HepG2 (cell line): ENCODE data around the gene SCGB1D4. TPM values are rescaled to one million over a fixed set of nuclear protein-coding genes. Genes with fewer than 3 reads are reported as not detected.

Source experiments
- GATAD2A ChIP-seq: IDR thresholded peaks from 2 replicates; pipeline ENCODE4 v1.6.1; 2016
- ISL2 ChIP-seq: sonication (generic); formaldehyde crosslinking; IDR thresholded peaks from 2 replicates; pipeline ENCODE4 v1.5.0; 2020; ENCODE audit warnings: missing genetic modification reagents
- KDM3A ChIP-seq: IDR thresholded peaks from 2 replicates; pipeline ENCODE4 v1.6.1; 2018; ENCODE audit warnings: low read depth, missing compliant biosample characterization
- PHF8 ChIP-seq: sonication (generic); formaldehyde crosslinking; IDR thresholded peaks from 2 replicates; pipeline ENCODE4 v1.5.0; 2020; ENCODE audit warnings: missing genetic modification reagents
- SRY ChIP-seq: sonication (generic); formaldehyde crosslinking; IDR thresholded peaks from 2 replicates; pipeline ENCODE4 v1.8.0; 2022; ENCODE audit warnings: mild to moderate bottlenecking, missing genetic modification reagents
- TCF7 ChIP-seq: sonication (generic); IDR thresholded peaks from 2 replicates; pipeline ENCODE4 v1.6.1; 2016; ENCODE audit warnings: antibody characterized with exemption, low read depth
- ZEB1 ChIP-seq: IDR thresholded peaks from 2 replicates; pipeline ENCODE4 v1.6.1; 2012; ENCODE audit warnings: mild to moderate bottlenecking, low read depth, inconsistent platforms; ENCODE audit not compliant: insufficient replicate concordance
- ZNF331 ChIP-seq: sonication (generic); formaldehyde crosslinking; IDR thresholded peaks from 2 replicates; pipeline ENCODE4 v1.4.0; 2020; ENCODE audit warnings: missing genetic modification reagents
- ZNF350 ChIP-seq: sonication (generic); formaldehyde crosslinking; IDR thresholded peaks from 2 replicates; pipeline ENCODE4 v1.4.0; 2020; ENCODE audit warnings: mild to moderate bottlenecking, low read depth, missing genetic modification reagents, borderline replicate concordance
- ZNF432 ChIP-seq: sonication (generic); formaldehyde crosslinking; IDR thresholded peaks from 2 replicates; pipeline ENCODE4 v1.5.0; 2020; ENCODE audit warnings: missing genetic modification reagents, mild to moderate bottlenecking, borderline replicate concordance
- ZNF44 ChIP-seq: sonication (generic); formaldehyde crosslinking; IDR thresholded peaks from 2 replicates; pipeline ENCODE4 v1.5.1; 2020; ENCODE audit warnings: mild to moderate bottlenecking, missing genetic modification reagents
- ZNF619 ChIP-seq: sonication (generic); formaldehyde crosslinking; IDR thresholded peaks from 2 replicates; pipeline ENCODE4 v1.4.0; 2020; ENCODE audit warnings: mild to moderate bottlenecking, missing genetic modification reagents
- ZNF747 ChIP-seq: sonication (generic); formaldehyde crosslinking; IDR thresholded peaks from 2 replicates; pipeline ENCODE4 v1.8.1; 2023; ENCODE audit warnings: missing genetic modification reagents, mild to moderate bottlenecking, borderline replicate concordance
- ZNF781 ChIP-seq: sonication (generic); formaldehyde crosslinking; IDR thresholded peaks from 2 replicates; pipeline ENCODE4 v1.5.1; 2020; ENCODE audit warnings: borderline replicate concordance, mild to moderate bottlenecking, missing genetic modification reagents; ENCODE audit errors: not compliant biosample characterization
- ZNF790 ChIP-seq: sonication (generic); formaldehyde crosslinking; IDR thresholded peaks from 2 replicates; pipeline ENCODE4 v1.8.0; 2022; ENCODE audit warnings: missing genetic modification reagents, mild to moderate bottlenecking, borderline replicate concordance
- ZSCAN9 ChIP-seq: IDR thresholded peaks from 2 replicates; pipeline ENCODE4 v1.6.1; 2016; ENCODE audit warnings: borderline replicate concordance
- polyA plus RNA-seq, 8 experiments: library from polyadenylated mRNA; depleted of rRNA in 3 of 8; stranded (reverse) in 7 of 8; unstranded in 1 of 8; fragments of >200 nt; fragmentation: Illumina TruSeq in 4 of 8; extraction: Trizol in 4 of 8; gene quantifications; 2 replicates each; pipeline versions ENCODE4 v1.2.1 to v1.2.3, GENCODE V29; 2011 to 2016; ENCODE audit warnings: low read depth in 4 of 8, missing spikeins in 1 of 8, mixed read lengths in 1 of 8; ENCODE audit not compliant: insufficient read depth in 1 of 8
- total RNA-seq, 5 experiments: library from RNA; depleted of rRNA; stranded (reverse); fragments of >200 nt; fragmentation: Illumina TruSeq; extraction: Trizol; gene quantifications; 2 replicates each; pipeline ENCODE4 v1.2.3, GENCODE V29; 2016; ENCODE audit warnings: low read depth in 1 of 5
- TF ChIP-seq, protein P1 (sequence below): sonication (generic); formaldehyde crosslinking; IDR thresholded peaks from 2 replicates; pipeline ENCODE4 v1.4.0; 2020; ENCODE audit warnings: missing genetic modification reagents, borderline replicate concordance
- TF ChIP-seq, protein P2 (sequence below): sonication (generic); formaldehyde crosslinking; IDR thresholded peaks from 2 replicates; pipeline ENCODE4 v1.4.0; 2020; ENCODE audit warnings: missing genetic modification reagents, borderline replicate concordance
- TF ChIP-seq, protein P3 (sequence below): sonication (generic); formaldehyde crosslinking; IDR thresholded peaks from 2 replicates; pipeline ENCODE4 v1.9.0; 2021; ENCODE audit warnings: missing genetic modification reagents, borderline replicate concordance
- TF ChIP-seq, protein P4 (sequence below): sonication (generic); formaldehyde crosslinking; IDR thresholded peaks from 2 replicates; pipeline ENCODE4 v1.4.0; 2020; ENCODE audit warnings: missing genetic modification reagents

Gene SCGB1D4
- total and polyA plus RNA-seq, 2 of the 13 experiments (the other 11 are each of a cell fraction or from before 2014, with no cell fraction given): not detected

DNA sequence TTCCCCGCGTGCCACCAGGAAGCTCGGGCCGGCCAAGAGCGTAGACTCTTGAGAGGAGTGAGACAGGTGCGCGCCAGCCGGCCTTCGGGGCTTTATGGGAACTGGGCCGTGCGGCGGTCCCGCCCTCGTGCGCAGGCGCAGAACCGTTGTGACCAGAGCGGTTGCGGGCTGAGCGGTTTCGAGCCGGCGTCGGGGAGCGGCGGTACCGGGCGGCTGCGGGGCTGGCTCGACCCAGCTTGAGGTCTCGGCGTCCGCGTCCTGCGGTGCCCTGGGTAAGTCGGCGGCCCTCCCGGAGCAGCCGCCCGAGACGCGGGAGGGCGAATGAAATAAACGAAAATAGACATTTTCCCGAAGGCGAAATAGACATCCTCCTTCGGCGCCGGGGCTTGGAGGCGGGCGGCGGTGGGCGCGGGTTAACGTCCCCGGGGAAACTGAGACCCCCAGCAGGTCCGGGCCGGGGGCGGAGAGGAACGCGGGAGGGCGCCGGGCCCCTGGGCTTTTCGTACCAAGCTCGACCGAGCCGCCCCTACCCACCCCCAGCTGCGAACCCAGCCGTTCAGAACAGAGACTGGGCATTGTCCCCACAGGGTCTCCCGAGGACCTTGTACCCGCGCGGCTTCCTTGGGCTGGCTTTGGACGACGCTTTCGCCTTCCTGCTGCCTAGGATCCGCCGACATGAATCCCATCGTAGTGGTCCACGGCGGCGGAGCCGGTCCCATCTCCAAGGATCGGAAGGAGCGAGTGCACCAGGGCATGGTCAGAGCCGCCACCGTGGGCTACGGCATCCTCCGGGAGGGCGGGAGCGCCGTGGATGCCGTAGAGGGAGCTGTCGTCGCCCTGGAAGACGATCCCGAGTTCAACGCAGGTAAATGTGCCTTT is 38.7 kb upstream of the SCGB1D4 start, which contains the start of gene ASRGL1 (continued):
- TF ChIP-seq, protein P1, sequence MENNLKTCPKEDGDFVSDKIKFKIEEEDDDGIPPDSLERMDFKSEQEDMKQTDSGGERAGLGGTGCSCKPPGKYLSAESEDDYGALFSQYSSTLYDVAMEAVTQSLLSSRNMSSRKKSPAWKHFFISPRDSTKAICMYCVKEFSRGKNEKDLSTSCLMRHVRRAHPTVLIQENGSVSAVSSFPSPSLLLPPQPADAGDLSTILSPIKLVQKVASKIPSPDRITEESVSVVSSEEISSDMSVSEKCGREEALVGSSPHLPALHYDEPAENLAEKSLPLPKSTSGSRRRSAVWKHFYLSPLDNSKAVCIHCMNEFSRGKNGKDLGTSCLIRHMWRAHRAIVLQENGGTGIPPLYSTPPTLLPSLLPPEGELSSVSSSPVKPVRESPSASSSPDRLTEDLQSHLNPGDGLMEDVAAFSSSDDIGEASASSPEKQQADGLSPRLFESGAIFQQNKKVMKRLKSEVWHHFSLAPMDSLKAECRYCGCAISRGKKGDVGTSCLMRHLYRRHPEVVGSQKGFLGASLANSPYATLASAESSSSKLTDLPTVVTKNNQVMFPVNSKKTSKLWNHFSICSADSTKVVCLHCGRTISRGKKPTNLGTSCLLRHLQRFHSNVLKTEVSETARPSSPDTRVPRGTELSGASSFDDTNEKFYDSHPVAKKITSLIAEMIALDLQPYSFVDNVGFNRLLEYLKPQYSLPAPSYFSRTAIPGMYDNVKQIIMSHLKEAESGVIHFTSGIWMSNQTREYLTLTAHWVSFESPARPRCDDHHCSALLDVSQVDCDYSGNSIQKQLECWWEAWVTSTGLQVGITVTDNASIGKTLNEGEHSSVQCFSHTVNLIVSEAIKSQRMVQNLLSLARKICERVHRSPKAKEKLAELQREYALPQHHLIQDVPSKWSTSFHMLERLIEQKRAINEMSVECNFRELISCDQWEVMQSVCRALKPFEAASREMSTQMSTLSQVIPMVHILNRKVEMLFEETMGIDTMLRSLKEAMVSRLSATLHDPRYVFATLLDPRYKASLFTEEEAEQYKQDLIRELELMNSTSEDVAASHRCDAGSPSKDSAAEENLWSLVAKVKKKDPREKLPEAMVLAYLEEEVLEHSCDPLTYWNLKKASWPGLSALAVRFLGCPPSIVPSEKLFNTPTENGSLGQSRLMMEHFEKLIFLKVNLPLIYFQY (CRISPR knock-in tag): peak; percentile 96; the same call in 1 of the 2 replicates
- TF ChIP-seq ZNF432 (no peak), ZNF44 (CRISPR knock-in tag) (0 out of 2 replicates have a peak, but pooled peaks have one; percentile 44), ZNF331 (CRISPR knock-in tag) (peak; percentile 37; the same call in 1 of the 2 replicates), PHF8 (CRISPR knock-in tag) (peak; percentile 67), ZNF747 (CRISPR knock-in tag) (peak; percentile 41; the same call in 1 of the 2 replicates), TCF7 (no peak), KDM3A (0 out of 2 replicates have a peak, but pooled peaks have one; percentile 15), GATAD2A (CRISPR knock-in tag) (no peak), ZNF619 (no peak), ZNF790 (CRISPR knock-in tag) (0 out of 2 replicates have a peak, but pooled peaks have one; percentile 38), SRY (CRISPR knock-in tag) (peak; percentile 69; the same call in 1 of the 2 replicates), ISL2 (CRISPR knock-in tag) (peak; percentile 19; the same call in 1 of the 2 replicates), ZSCAN9 (CRISPR knock-in tag) (no peak), ZNF350 (CRISPR knock-in tag) (peak; percentile 49; the same call in 1 of the 2 replicates), ZNF781 (CRISPR knock-in tag) (no peak), ZEB1 (no peak)
- TF ChIP-seq, protein P2, sequence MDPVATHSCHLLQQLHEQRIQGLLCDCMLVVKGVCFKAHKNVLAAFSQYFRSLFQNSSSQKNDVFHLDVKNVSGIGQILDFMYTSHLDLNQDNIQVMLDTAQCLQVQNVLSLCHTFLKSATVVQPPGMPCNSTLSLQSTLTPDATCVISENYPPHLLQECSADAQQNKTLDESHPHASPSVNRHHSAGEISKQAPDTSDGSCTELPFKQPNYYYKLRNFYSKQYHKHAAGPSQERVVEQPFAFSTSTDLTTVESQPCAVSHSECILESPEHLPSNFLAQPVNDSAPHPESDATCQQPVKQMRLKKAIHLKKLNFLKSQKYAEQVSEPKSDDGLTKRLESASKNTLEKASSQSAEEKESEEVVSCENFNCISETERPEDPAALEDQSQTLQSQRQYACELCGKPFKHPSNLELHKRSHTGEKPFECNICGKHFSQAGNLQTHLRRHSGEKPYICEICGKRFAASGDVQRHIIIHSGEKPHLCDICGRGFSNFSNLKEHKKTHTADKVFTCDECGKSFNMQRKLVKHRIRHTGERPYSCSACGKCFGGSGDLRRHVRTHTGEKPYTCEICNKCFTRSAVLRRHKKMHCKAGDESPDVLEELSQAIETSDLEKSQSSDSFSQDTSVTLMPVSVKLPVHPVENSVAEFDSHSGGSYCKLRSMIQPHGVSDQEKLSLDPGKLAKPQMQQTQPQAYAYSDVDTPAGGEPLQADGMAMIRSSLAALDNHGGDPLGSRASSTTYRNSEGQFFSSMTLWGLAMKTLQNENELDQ (CRISPR knock-in tag): no peak
- TF ChIP-seq, protein P3, sequence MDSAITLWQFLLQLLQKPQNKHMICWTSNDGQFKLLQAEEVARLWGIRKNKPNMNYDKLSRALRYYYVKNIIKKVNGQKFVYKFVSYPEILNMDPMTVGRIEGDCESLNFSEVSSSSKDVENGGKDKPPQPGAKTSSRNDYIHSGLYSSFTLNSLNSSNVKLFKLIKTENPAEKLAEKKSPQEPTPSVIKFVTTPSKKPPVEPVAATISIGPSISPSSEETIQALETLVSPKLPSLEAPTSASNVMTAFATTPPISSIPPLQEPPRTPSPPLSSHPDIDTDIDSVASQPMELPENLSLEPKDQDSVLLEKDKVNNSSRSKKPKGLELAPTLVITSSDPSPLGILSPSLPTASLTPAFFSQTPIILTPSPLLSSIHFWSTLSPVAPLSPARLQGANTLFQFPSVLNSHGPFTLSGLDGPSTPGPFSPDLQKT: no peak; the same call in 1 of the 2 replicates
- TF ChIP-seq, protein P4, sequence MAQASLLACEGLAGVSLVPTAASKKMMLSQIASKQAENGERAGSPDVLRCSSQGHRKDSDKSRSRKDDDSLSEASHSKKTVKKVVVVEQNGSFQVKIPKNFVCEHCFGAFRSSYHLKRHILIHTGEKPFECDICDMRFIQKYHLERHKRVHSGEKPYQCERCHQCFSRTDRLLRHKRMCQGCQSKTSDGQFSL (CRISPR knock-in tag): 0 out of 2 replicates have a peak, but pooled peaks have one; percentile 5
